ENCODE measurements around the gene DUSP12. TPM values are rescaled to one million over a fixed set of nuclear protein-coding genes. Genes with fewer than 3 reads are reported as not detected.

Gene DUSP12
- total and polyA plus RNA-seq, 2 donors (not counting 3 experiments of a cell fraction or from before 2014, with no cell fraction given) = 26.8 to 31.6 TPM

DNA sequence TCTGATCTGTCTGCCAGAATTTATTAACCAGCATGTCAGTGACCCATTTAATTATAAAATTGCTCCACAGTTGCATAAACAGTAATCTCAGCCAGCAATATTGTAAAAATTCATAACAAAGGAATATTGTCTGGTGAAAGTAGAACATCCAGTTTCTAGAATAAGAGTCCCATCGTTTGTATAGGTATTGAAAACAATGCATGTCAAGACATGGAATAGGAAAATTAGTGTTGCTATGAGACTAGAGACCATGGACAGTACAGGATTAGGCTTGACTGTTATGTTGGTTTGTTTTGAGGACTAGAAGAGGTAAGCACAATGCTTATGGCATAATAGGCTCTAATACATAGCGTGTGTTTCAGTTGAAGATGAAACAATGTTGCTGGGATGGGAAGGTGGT is 53.6 kb downstream of the DUSP12 start:
- dilution Hi-C loops (cut with MboI; ENCODE audit: extremely low pct_ligation_motif_present, low sequenced_read_pairs) = no loop called here
- Histone ChIP-seq H3K79me2 (ENCODE audit: control insufficient read depth, insufficient read depth, low read length) (no peaks in the 10 kb centered on the region), H4K20me1 (replicated peaks; ENCODE audit: control insufficient read depth, extremely low read depth, insufficient read depth, low read length) (peaks cover 2% of the 10 kb centered on the region), H3K4me1 (ENCODE audit: control insufficient read depth, extremely low read depth, insufficient read depth, low read length) (no peaks in the 10 kb centered on the region), H3K27me3 (ENCODE audit: control insufficient read depth in 2 of 2, insufficient read depth in 2 of 2, low read length in 2 of 2) (no peaks in the 10 kb centered on the region), H3K27ac (ENCODE audit: insufficient read depth, low read depth, low read length) (no peak overlapping the region), H3K9me1 (replicated peaks; ENCODE audit: control insufficient read depth, extremely low read depth, insufficient read depth, low read length) (no peaks in the 10 kb centered on the region), H3K9ac (replicated peaks; ENCODE audit: extremely low read depth, insufficient read depth, low read length) (no peak overlapping the region), H3K36me3 (ENCODE audit: control insufficient read depth in 2 of 2, extremely low read depth in 1 of 2, insufficient read depth in 2 of 2, low read length in 2 of 2) (peaks cover 4 to 9% of the 10 kb centered on the region in 2 experiments), H2AFZ (ENCODE audit: low read depth, low read length) (no peak overlapping the region), H3K4me3 (replicated peaks in 1 of 3; ENCODE audit: insufficient read depth in 1 of 3, low read depth in 1 of 3, low read length in 3 of 3) (no peak overlapping the region), H3K4me2 (ENCODE audit: insufficient read depth, low read length) (no peak overlapping the region), H3K9me3 (replicated peaks; ENCODE audit: control insufficient read depth, insufficient read depth, low read length) (no peaks in the 10 kb centered on the region)
- TF ChIP-seq MYC (IDR thresholded peaks at IDR 0.05; ENCODE audit: low read depth, low read length) = no peak
- TF ChIP-seq POLR2AphosphoS5 (IDR thresholded peaks at IDR 0.05; ENCODE audit: insufficient read depth, low read depth, low read length) = no peak
- no peak for TF ChIP-seq JUN (IDR thresholded peaks at IDR 0.05; ENCODE audit: borderline replicate concordance, insufficient read depth, insufficient read length, low read depth)
- TF ChIP-seq, protein P1, sequence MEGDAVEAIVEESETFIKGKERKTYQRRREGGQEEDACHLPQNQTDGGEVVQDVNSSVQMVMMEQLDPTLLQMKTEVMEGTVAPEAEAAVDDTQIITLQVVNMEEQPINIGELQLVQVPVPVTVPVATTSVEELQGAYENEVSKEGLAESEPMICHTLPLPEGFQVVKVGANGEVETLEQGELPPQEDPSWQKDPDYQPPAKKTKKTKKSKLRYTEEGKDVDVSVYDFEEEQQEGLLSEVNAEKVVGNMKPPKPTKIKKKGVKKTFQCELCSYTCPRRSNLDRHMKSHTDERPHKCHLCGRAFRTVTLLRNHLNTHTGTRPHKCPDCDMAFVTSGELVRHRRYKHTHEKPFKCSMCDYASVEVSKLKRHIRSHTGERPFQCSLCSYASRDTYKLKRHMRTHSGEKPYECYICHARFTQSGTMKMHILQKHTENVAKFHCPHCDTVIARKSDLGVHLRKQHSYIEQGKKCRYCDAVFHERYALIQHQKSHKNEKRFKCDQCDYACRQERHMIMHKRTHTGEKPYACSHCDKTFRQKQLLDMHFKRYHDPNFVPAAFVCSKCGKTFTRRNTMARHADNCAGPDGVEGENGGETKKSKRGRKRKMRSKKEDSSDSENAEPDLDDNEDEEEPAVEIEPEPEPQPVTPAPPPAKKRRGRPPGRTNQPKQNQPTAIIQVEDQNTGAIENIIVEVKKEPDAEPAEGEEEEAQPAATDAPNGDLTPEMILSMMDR (IDR thresholded peaks at IDR 0.05; ENCODE audit: extremely low read depth in 1 of 2, insufficient read depth in 1 of 2, low read depth in 1 of 2, low read length in 2 of 2) = no peak
- TF ChIP-seq EZH2 (IDR thresholded peaks at IDR 0.05; ENCODE audit: borderline replicate concordance, low read depth, low read length, severe bottlenecking) = no peak
- TF ChIP-seq GATA2 (IDR thresholded peaks at IDR 0.05; ENCODE audit: insufficient read depth, insufficient read length, low read depth, low read length) = no peak
- no peak for TF ChIP-seq POLR2A (IDR thresholded peaks at IDR 0.05; ENCODE audit: low read depth, low read length)
- TF ChIP-seq, protein P2, sequence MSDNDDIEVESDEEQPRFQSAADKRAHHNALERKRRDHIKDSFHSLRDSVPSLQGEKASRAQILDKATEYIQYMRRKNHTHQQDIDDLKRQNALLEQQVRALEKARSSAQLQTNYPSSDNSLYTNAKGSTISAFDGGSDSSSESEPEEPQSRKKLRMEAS (IDR thresholded peaks at IDR 0.05; ENCODE audit: insufficient read depth, insufficient read length) = no peak
- TF ChIP-seq FOS (IDR thresholded peaks at IDR 0.05; ENCODE audit: borderline replicate concordance, insufficient read depth, low read length) = no peak
- DNase-seq (ENCODE audit: low read depth, low spot score) = no peak
- ChIA-PET CTCF (no interaction called here), POLR2A (no interaction called here)
- intact Hi-C loops (cut with micrococcal nuclease) = no loop called here
- no peak for FAIRE-seq
- BruUV-seq (replicated peaks) = no TSS peak

Measured in endothelial cell of umbilical vein (primary cell).